ENCODE measurements around the gene ERFE.

The ERFE gene

GRCh38 chr2:238119756-238120462 is 38.9 kb upstream of the ERFE start:
- TF ChIP-seq USF1 (IDR thresholded peaks at IDR 0.05): no peak
- TF ChIP-seq NFIC (IDR thresholded peaks at IDR 0.05): peak; percentile 41; the same call in 1 of the 2 replicates

GRCh38 chr2:238120463-238121298 is 38.1 kb upstream of the ERFE start:
- peak; percentile 5; the same call in 1 of the 2 replicates for TF ChIP-seq NFIC (IDR thresholded peaks at IDR 0.05)
- no peak for TF ChIP-seq CREB1 (IDR thresholded peaks at IDR 0.05; ENCODE audit: low read depth)

GRCh38 chr2:238121511-238122286 is 37.1 kb upstream of the ERFE start:
- TF ChIP-seq TCF12 (IDR thresholded peaks at IDR 0.05; ENCODE audit: low read depth) (no peak), CEBPB (IDR thresholded peaks at IDR 0.05) (no peak), USF1 (IDR thresholded peaks at IDR 0.05) (no peak), CREB1 (IDR thresholded peaks at IDR 0.05; ENCODE audit: low read depth) (no peak), EP300 (IDR thresholded peaks at IDR 0.05; ENCODE audit: borderline replicate concordance) (no peak)

- TF ChIP-seq RAD21 (IDR thresholded peaks at IDR 0.05; ENCODE audit: low read depth) (no peak), MAX (IDR thresholded peaks at IDR 0.05) (no peak), USF1 (IDR thresholded peaks at IDR 0.05) (no peak), EGR1 (IDR thresholded peaks at IDR 0.05) (no peak), ZBTB7A (IDR thresholded peaks at IDR 0.05; ENCODE audit: low read depth) (no peak), FOXM1 (IDR thresholded peaks at IDR 0.05; ENCODE audit: borderline replicate concordance, low read depth) (no peak), CREB1 (IDR thresholded peaks at IDR 0.05; ENCODE audit: low read depth) (no peak), NFIC (IDR thresholded peaks at IDR 0.05) (no peak), TCF12 (IDR thresholded peaks at IDR 0.05; ENCODE audit: low read depth) (no peak), TAF1 (IDR thresholded peaks at IDR 0.05; ENCODE audit: low read depth) (no peak)
Measured at GRCh38 chr2:238122287-238123217, 36.2 kb upstream of the ERFE start.

- TF ChIP-seq CEBPB (IDR thresholded peaks at IDR 0.05) (no peak), EP300 (IDR thresholded peaks at IDR 0.05; ENCODE audit: borderline replicate concordance) (no peak), TAF1 (IDR thresholded peaks at IDR 0.05; ENCODE audit: low read depth) (no peak), YY1 (IDR thresholded peaks at IDR 0.05; ENCODE audit: low read depth) (no peak), REST (IDR thresholded peaks at IDR 0.05; ENCODE audit: low read depth) (no peak), USF1 (IDR thresholded peaks at IDR 0.05) (no peak), TEAD4 (IDR thresholded peaks at IDR 0.05) (no peak), FOXM1 (IDR thresholded peaks at IDR 0.05; ENCODE audit: borderline replicate concordance, low read depth) (no peak), NFIC (IDR thresholded peaks at IDR 0.05) (no peak), CREB1 (IDR thresholded peaks at IDR 0.05; ENCODE audit: low read depth) (no peak)
Measured at GRCh38 chr2:238123218-238123971, 35.4 kb upstream of the ERFE start.
